Activated naive CD8-positive, alpha-beta T cell (primary cell): ENCODE data around the gene CNTNAP5.

Source experiments
- H3K27ac Mint-ChIP-seq: one replicate; pipeline ENCODE4 v1.8.0; 2021; ENCODE audit warnings: mixed read lengths
- H3K27me3 Mint-ChIP-seq: one replicate; pipeline ENCODE4 v1.8.0; 2021; ENCODE audit warnings: mixed read lengths
- H3K36me3 Mint-ChIP-seq: one replicate; pipeline ENCODE4 v1.8.0; 2021; ENCODE audit warnings: mixed read lengths
- H3K4me1 Mint-ChIP-seq: one replicate; pipeline ENCODE4 v1.8.0; 2021; ENCODE audit warnings: low read depth, mixed read lengths
- H3K4me3 Mint-ChIP-seq: one replicate; pipeline ENCODE4 v1.8.0; 2021; ENCODE audit warnings: mild to moderate bottlenecking, mixed read lengths
- H3K9me3 Mint-ChIP-seq: one replicate; pipeline ENCODE4 v1.8.0; 2021; ENCODE audit warnings: low read depth, mixed read lengths

CNTNAP5 gene

DNA sequence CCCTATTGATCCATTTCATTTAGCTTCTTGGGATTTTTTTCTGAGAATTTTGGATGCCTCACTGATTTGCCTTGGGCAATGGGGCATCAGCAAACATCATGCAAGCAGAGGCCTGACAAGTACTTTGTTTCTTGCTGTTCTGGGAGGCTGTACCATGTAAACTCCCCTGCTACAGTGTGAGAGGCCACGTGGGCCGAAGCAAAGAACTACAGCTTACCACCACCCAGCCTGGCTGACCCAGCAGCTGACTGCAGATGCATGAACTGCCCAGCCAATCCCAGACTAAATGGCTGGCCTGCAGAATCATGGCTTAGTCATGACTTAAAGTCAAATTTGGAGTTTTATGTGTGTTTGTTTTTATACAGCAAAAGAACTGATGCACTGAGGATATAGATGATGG is 579.9 kb downstream of the CNTNAP5 start:
- Mint-ChIP-seq H3K4me1 (no peaks in the 10 kb centered on the region), H3K27ac (no peak overlapping the region), H3K9me3 (peaks cover 3% of the 10 kb centered on the region), H3K36me3 (no peaks in the 10 kb centered on the region), H3K27me3 (no peaks in the 10 kb centered on the region), H3K4me3 (no peak overlapping the region)

- peaks cover 3% of the 10 kb centered on the region for H3K9me3 Mint-ChIP-seq
- H3K4me1 Mint-ChIP-seq = no peaks in the 10 kb centered on the region
- no peak overlapping the region for H3K27ac Mint-ChIP-seq
- H3K27me3 Mint-ChIP-seq = no peaks in the 10 kb centered on the region
- no peaks in the 10 kb centered on the region for H3K36me3 Mint-ChIP-seq
- H3K4me3 Mint-ChIP-seq = no peak overlapping the region
Observed at GRCh38 chr2:124607679-124608078, 582.6 kb downstream of the CNTNAP5 start.

- H3K4me3 Mint-ChIP-seq = no peak overlapping the region
- no peaks in the 10 kb centered on the region for H3K36me3 Mint-ChIP-seq
- H3K27me3 Mint-ChIP-seq = no peaks in the 10 kb centered on the region
- H3K4me1 Mint-ChIP-seq = no peaks in the 10 kb centered on the region
- H3K9me3 Mint-ChIP-seq = no peaks in the 10 kb centered on the region
- no peak overlapping the region for H3K27ac Mint-ChIP-seq
Observed at GRCh38 chr2:124609667-124610066, 584.6 kb downstream of the CNTNAP5 start.

DNA sequence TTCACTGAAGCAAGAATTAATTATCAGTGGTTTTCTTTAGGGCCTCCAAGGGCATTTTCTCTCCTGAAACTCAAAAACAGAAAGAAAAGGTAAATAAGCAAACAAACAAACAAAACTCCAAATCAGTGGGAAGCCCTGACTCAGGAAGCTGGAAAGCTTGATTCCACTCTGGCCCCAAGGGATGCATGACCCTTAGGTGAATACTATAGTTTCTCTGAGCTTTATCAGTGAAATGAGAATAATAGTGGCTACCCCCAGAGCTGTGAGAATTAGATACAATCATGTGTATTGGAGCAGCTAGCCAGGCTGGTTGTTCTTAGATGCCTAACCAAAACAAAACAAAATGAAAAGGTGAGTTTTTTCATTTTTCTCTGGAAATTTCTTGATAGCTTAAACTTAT is 585.1 kb downstream of the CNTNAP5 start:
- no peak overlapping the region for H3K27ac Mint-ChIP-seq

DNA sequence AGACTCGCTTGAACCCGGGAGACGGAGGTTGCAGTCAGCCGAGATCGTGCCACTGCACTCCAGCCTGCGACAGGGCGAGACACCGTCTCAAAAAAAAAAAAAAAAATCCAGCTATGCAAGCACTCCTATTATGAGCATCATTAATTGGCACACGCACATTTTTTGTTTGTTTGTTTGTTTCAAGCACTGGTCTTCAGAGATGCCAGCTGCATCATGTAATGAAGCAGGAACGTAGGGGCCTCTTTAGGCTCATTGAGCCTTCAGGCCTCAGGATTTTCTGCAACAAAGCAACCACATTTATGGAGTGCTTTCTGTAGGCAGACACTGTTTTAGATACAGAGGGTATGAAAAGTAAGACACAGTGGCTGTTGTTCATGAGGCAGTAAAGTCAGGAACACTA is 585.8 kb downstream of the CNTNAP5 start:
- Mint-ChIP-seq H3K4me3 (no peak overlapping the region), H3K27ac (no peak overlapping the region), H3K27me3 (no peaks in the 10 kb centered on the region), H3K4me1 (no peaks in the 10 kb centered on the region), H3K36me3 (no peaks in the 10 kb centered on the region), H3K9me3 (no peaks in the 10 kb centered on the region)

More for the DNA sequence above, 585.1 kb downstream of the CNTNAP5 start:
- Mint-ChIP-seq H3K4me1 (no peaks in the 10 kb centered on the region), H3K9me3 (no peaks in the 10 kb centered on the region), H3K27me3 (no peaks in the 10 kb centered on the region), H3K36me3 (no peaks in the 10 kb centered on the region), H3K4me3 (no peak overlapping the region)

GRCh38 chr2:124623560-124623959 is 598.5 kb downstream of the CNTNAP5 start:
- Mint-ChIP-seq H3K4me1 (no peaks in the 10 kb centered on the region), H3K27me3 (no peaks in the 10 kb centered on the region), H3K36me3 (no peaks in the 10 kb centered on the region), H3K27ac (no peak overlapping the region), H3K9me3 (no peaks in the 10 kb centered on the region), H3K4me3 (no peak overlapping the region)

DNA sequence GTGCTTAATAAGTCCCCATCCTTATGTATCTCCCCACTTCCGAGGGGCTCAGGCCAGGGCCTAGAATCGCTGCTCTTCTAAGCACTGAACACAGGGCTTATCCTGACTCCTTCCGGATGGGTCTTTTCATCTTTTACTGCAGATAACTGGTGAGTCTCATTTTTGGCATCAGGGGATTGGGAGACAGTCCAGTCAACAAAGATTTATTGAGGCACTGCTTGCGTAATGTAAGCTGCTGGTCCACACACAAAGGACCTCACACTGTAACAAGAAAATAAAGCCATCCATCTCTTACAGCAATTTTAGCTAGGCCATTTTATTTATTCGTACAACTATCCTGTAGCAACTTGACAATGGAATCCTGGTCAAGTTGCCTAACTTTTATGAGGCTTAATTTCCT is 600.5 kb downstream of the CNTNAP5 start:
- no peak overlapping the region for H3K27ac Mint-ChIP-seq
- H3K4me3 Mint-ChIP-seq = no peak overlapping the region
- no peaks in the 10 kb centered on the region for H3K36me3 Mint-ChIP-seq
- H3K27me3 Mint-ChIP-seq = no peaks in the 10 kb centered on the region
- H3K9me3 Mint-ChIP-seq = peaks cover 5% of the 10 kb centered on the region
- H3K4me1 Mint-ChIP-seq = no peaks in the 10 kb centered on the region

- H3K9me3 Mint-ChIP-seq = peaks cover 10% of the 10 kb centered on the region
- no peak overlapping the region for H3K27ac Mint-ChIP-seq
- no peaks in the 10 kb centered on the region for H3K36me3 Mint-ChIP-seq
- no peaks in the 10 kb centered on the region for H3K27me3 Mint-ChIP-seq
- H3K4me3 Mint-ChIP-seq = no peak overlapping the region
- no peaks in the 10 kb centered on the region for H3K4me1 Mint-ChIP-seq
Observed at GRCh38 chr2:124626993-124627392, 601.9 kb downstream of the CNTNAP5 start.

DNA sequence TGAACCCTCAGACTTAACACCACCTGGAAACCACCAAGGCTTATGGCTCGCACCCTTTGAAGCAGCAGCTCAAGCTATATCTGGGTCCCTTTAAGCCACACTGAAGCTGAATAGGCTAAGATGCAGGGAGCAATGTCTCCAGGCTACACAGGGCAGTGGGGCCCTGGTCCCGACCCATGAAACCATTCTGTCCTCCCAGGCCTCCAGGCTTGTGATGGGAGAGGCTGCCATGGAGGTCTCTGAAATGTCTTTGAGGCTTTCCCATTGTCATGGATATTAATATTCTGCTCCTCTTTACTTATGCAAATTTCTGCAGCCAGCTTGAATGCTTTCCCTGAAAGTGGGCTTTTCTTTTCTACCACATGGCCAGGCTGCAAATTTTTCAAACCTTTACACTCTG is 608.7 kb downstream of the CNTNAP5 start:
- Mint-ChIP-seq H3K36me3 (no peaks in the 10 kb centered on the region), H3K4me1 (no peaks in the 10 kb centered on the region), H3K4me3 (no peak overlapping the region), H3K27ac (no peak overlapping the region), H3K9me3 (peaks cover 14% of the 10 kb centered on the region), H3K27me3 (no peaks in the 10 kb centered on the region)

GRCh38 chr2:124639524-124639923 is 614.4 kb downstream of the CNTNAP5 start:
- no peaks in the 10 kb centered on the region for H3K9me3 Mint-ChIP-seq
- H3K4me3 Mint-ChIP-seq = no peak overlapping the region
- H3K27me3 Mint-ChIP-seq = no peaks in the 10 kb centered on the region
- H3K27ac Mint-ChIP-seq = no peak overlapping the region
- no peaks in the 10 kb centered on the region for H3K4me1 Mint-ChIP-seq
- no peaks in the 10 kb centered on the region for H3K36me3 Mint-ChIP-seq

GRCh38 chr2:124640221-124640750 is 615.2 kb downstream of the CNTNAP5 start:
- no peaks in the 10 kb centered on the region for H3K4me1 Mint-ChIP-seq
- H3K27ac Mint-ChIP-seq = no peak overlapping the region
- no peaks in the 10 kb centered on the region for H3K9me3 Mint-ChIP-seq
- no peaks in the 10 kb centered on the region for H3K36me3 Mint-ChIP-seq
- H3K4me3 Mint-ChIP-seq = no peak overlapping the region
- H3K27me3 Mint-ChIP-seq = no peaks in the 10 kb centered on the region

- H3K36me3 Mint-ChIP-seq = no peaks in the 10 kb centered on the region
- H3K4me3 Mint-ChIP-seq = no peak overlapping the region
- no peaks in the 10 kb centered on the region for H3K27me3 Mint-ChIP-seq
- no peaks in the 10 kb centered on the region for H3K4me1 Mint-ChIP-seq
- peaks cover 7% of the 10 kb centered on the region for H3K9me3 Mint-ChIP-seq
- H3K27ac Mint-ChIP-seq = no peak overlapping the region
Observed at GRCh38 chr2:124646166-124646815, 621.2 kb downstream of the CNTNAP5 start.

DNA sequence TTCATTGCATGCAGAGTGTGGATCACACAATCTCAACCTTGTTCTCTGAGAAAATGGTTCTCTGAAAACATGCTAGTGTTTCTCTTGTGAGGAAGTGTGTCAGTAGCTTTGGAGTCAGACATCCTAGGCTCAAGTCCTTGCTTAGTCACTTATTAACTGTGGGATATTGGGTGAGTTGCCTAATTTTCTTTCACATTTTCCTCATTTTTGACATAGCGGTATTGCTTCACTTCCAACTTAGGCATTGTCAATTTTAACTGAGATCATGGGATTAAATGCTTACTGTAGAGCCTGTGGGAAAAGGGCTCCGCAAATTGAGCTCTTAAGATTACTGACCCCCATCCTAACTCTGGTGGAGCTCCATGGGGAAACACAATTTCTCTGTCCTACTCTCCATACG is 622.2 kb downstream of the CNTNAP5 start:
- H3K4me1 Mint-ChIP-seq = no peaks in the 10 kb centered on the region
- no peaks in the 10 kb centered on the region for H3K36me3 Mint-ChIP-seq
- no peaks in the 10 kb centered on the region for H3K27me3 Mint-ChIP-seq
- H3K4me3 Mint-ChIP-seq = no peak overlapping the region
- no peak overlapping the region for H3K27ac Mint-ChIP-seq
- peaks cover 7% of the 10 kb centered on the region for H3K9me3 Mint-ChIP-seq

DNA sequence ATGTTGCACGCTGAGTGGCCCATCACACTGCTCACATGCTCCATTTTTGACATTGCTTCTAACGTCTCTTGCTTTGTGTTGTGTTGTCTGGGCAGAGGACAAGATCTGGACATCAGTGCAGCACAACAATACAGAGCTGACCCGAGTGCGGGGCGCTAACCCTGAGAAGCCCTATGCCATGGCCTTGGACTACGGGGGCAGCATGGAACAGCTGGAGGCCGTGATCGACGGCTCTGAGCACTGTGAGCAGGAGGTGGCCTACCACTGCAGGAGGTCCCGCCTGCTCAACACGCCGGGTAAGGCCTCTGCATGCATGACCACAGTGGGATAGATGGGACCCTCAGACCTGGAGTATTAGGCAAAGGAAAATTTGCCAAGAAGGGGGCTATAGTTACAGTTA is 622.6 kb downstream of the CNTNAP5 start:
- Mint-ChIP-seq H3K36me3 (no peaks in the 10 kb centered on the region), H3K27ac (no peak overlapping the region), H3K27me3 (no peaks in the 10 kb centered on the region), H3K4me3 (no peak overlapping the region), H3K9me3 (peaks cover 7% of the 10 kb centered on the region), H3K4me1 (no peaks in the 10 kb centered on the region)

DNA sequence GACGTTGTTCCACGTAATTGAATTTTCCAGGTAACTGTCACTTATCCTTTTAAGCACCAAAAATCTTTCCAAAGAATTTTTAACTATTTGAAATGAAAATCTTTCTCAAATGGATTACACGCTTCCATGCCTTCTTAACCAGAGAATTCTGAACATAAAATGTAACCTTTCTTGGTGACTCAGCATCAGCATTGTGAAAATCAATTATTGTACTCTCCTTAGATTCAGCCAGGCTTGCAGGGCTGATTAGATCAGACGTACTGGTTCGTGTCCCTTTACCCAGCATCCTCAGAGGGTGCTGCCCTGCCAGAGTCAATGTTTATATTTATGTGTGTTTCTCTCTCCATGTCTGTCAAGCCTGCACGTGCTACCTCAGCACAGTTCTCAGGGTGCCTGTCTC is 623.9 kb downstream of the CNTNAP5 start:
- H3K9me3 Mint-ChIP-seq = peaks cover 7% of the 10 kb centered on the region
- no peaks in the 10 kb centered on the region for H3K27me3 Mint-ChIP-seq
- no peak overlapping the region for H3K4me3 Mint-ChIP-seq
- H3K36me3 Mint-ChIP-seq = no peaks in the 10 kb centered on the region
- no peak overlapping the region for H3K27ac Mint-ChIP-seq
- H3K4me1 Mint-ChIP-seq = no peaks in the 10 kb centered on the region

DNA sequence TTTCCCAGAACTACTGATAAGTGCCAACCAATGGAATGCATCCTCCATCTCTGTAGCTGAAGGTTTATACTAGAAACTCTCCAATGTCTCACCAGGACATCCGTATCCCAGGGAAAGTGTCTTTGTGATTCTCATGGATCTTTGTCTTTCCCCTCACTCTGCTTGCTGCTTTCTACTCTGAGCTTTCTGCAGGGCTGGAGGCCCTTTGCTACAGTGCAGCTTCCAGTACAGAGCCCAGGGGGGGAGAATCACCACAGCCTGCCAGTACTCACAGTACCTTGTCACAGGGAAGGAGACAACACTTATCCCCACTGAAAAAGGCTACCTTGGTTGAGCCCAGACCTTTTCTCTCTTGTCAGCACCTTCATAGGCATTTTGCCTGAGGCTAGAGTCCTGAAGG is 627.0 kb downstream of the CNTNAP5 start:
- Mint-ChIP-seq H3K27ac (no peak overlapping the region), H3K9me3 (peaks cover 10% of the 10 kb centered on the region), H3K4me3 (no peak overlapping the region), H3K36me3 (no peaks in the 10 kb centered on the region), H3K4me1 (no peaks in the 10 kb centered on the region), H3K27me3 (no peaks in the 10 kb centered on the region)
